ENCODE data around the gene FBXO38.
"Not testable (repeated sequence)": the region's sequence is repeated elsewhere in the genome, so short reads cannot be mapped to it uniquely, and the experiment has no call there.

Gene FBXO38

DNA sequence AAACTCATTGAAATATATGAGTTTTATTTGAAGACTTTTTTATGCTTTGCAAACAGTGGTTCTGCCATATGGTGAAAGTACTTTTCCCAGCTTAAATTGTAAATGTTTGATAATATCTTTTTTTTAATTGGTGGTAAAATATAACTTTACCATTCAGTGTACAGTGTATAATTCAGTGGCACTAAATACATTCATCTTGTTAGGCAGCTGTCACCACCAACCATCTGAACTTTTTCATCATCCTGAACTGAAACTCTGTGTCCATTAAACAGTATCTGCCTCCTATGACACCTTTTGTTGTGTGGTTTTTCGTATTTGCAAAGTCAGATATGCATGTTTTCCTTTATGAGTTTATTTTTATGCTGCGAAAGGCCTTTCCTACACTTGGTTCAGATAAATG, 45.1 kb downstream of the FBXO38 start:
- DNase-seq, result no peak

DNA sequence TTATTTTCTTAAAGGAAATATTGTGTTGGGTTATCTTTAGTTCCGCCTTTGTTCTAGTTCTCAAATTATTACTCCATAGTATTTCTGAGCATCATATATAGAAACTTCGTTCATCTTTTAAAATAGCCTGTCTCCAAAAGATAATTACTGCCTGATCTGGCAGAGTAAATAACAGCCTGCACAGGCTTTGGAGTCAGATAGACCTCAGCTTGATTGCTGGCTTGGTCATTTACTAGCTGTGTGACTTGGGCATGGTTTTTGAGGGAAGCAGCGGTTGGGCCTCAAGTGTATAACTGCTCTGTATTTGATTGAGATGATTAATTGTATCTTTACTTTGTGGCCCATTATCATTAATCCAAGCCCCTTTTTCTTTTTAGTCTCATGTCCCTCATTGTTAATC, 50.1 kb downstream of the FBXO38 start:
- no peak for DNase-seq

- no peak for DNase-seq
These were observed 52.3 kb downstream of the FBXO38 start for GRCh38 chr5:148436029-148436428.

GRCh38 chr5:148437249-148437648, 53.5 kb downstream of the FBXO38 start:
- DNase-seq, result no peak

DNA sequence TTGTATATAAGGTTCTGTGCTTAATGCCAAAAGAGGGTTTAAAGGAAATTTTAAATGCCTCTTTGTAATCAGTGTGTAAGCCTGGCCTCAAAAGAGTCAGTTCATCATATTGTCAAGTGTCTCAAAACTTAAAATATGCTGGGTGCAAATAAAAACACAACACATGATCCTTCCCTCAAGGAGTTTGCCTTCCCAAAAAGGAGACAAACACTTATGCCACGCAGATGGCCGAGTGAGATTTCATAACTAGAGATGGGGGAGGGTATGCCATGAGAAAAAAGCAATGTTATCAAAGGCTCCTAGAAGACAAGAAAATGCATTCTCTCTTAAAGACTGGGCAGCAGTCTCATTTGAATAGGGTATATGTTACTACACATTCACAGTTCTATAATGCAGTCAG, 55.2 kb downstream of the FBXO38 start:
- no peak for DNase-seq

DNA sequence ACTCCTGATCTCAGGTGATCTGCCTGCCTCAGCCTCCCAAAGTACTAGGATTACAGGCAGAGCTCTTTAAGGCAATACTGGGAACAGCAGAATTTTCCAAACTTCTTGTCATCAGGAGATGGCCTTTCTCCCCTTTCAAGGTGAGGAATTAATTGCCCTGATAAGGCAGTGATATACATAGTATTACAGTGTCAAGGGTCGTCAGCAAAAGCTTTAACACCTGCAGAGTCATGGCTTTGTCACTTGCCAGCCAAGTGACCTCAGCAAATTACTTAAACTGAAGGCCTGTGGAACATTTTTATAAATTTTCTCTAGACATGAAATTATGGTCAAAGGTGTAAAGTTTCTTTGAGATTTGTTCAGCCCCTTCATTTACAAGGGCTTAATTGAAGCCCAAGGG, 59.5 kb downstream of the FBXO38 start:
- DNase-seq, result no peak

GRCh38 chr5:148443998-148444397, 60.2 kb downstream of the FBXO38 start:
- DNase-seq, result peak in 1 of 2 donors; percentile 24

- no peak for DNase-seq
These were observed 61.8 kb downstream of the FBXO38 start for GRCh38 chr5:148445578-148445977.

- no peak for DNase-seq
These were observed 62.9 kb downstream of the FBXO38 start for GRCh38 chr5:148446611-148447010.

DNA sequence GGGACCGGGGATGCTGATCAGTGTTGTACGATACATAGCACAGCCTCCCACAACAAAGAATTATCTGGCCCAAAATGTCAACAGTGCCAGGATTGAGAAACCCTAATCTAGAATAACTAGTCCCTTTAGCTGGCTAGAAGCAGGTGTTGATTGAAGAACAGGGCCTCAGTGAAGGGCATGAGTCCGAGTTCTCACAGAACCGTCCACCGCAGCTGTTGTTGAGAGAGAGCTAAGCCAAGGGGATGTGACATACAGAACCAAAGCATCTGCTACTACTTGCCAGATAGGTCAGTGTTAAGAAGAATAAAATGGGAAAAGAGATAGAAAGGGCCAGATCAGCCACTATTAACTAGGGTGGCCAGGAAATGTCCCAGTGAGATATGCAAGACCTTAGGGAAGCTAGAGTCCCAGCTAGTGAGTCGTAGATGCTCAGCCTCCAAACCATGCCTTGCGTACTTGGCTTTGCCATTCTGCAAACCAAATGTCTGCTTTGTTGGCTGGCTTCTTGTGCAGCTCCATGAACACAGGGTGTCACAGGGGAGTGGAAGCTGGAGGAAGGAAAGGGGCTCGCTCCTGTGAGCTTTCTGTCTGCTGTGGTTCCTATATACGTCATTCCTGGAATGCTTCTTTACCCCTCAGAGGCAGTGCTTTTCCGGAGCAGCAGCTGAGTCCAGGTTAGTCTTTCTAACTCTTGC, 68.9 kb downstream of the FBXO38 start:
- no peak for DNase-seq

GRCh38 chr5:148454576-148454975, 70.8 kb downstream of the FBXO38 start:
- no peak for DNase-seq

GRCh38 chr5:148455185-148455584, 71.4 kb downstream of the FBXO38 start:
- DNase-seq, result no peak

DNA sequence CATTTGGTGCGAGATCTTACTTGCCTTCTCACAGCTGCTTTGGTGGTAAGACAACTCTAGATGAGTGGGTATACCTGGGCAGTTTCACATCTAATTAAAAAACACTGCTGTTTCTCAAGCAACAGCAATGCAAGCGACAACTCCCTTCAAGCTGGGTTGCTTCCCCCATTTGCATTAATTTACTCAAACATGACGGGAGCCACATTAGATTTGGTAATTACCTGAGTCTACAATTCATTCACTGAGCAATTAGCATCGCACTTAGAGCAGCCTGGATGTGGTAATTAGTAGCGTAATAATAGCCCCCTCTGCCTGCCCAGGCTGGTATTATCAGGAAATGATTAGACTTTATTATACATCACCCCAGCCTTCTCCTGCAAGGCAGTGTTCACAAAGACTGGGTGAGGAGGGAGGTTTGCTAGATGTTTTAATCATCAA, 73.4 kb downstream of the FBXO38 start:
- DNase-seq, result peak in 1 of 2 donors; percentile 5

GRCh38 chr5:148458036-148458888, 74.5 kb downstream of the FBXO38 start:
- DNase-seq, result no peak

DNA sequence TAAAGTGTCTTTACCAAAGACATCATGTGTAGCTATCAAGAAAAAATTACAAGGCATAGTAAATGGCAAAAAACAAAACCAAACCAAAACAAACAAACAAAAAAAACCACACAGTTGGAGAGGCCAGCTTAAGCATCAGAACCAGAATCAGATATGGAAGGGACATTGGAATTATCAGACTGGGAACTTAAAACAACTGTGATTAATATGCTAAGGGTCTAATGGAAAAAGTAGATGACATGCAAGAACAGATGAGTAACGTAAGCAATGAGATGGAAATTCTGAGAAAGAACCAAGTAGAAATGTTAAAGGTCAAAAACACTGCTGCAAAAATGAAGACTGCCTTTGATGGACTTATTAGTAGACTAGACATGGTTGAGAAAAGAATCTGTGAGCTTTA, 75.9 kb downstream of the FBXO38 start:
- no peak for DNase-seq

DNA sequence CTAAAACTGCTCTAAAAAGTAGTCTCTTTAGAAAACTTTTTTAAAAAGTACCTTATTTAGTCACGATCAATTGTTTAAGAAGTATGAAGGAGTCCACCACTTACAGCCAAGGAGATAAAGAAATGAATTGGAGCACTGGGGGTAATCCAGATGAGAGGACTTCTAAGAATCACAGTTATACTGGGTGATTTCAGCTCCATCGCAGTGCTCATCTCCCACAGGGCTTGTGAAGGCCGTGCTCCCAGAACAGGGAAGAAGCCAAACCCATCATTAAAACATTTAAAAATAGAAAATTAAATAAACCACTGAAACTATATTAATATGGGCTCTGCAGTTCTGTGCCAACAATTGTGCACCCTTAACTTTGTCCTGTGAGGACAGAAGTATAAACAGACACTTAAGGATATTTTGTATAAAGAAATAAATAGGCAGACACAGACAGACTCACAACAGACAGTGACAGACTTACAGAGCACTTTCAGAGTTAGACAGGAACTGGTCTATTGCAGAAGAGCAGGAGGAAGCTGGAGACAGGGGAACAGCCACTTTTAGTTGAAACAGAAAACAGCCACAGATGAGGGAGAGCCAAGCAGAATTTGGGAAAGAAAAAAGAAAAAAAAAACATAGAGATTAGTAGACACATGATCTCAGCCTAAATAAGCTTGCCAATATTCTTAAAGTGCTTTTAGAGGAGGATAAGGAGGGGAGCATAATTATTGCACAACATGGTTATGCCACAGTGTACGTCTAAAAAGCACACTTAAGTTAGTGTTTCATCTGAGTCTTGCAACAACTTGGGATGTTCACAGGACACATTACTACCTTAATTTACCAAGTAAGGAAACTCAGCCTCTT, 81.8 kb downstream of the FBXO38 start:
- DNase-seq, result peak in 1 of 2 donors; percentile 33

- no peak for DNase-seq
These were observed 82.5 kb downstream of the FBXO38 start for GRCh38 chr5:148466236-148466580.

DNA sequence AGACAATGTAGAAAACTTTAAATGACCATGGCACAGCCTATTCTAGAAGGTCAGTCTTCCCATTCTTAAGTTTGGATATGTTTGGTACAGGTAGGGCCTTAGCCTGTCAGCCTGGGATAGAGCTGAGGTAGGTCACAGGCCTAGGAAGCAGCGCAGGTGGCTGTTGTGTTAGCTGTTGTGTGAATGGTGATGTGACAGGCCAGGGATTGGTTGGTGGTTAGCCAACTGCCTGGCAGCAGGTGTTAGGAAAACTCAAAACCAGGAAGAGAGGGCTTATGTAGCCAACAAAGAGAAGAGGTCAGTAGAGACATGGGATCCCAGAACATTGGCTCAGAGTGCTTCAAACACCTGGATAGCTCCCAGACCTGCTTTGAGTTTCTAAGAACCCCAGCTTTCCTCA, 84.2 kb downstream of the FBXO38 start:
- DNase-seq, result no peak

GRCh38 chr5:148468746-148469145, 85.0 kb downstream of the FBXO38 start:
- DNase-seq, result not testable (repeated sequence)

DNA sequence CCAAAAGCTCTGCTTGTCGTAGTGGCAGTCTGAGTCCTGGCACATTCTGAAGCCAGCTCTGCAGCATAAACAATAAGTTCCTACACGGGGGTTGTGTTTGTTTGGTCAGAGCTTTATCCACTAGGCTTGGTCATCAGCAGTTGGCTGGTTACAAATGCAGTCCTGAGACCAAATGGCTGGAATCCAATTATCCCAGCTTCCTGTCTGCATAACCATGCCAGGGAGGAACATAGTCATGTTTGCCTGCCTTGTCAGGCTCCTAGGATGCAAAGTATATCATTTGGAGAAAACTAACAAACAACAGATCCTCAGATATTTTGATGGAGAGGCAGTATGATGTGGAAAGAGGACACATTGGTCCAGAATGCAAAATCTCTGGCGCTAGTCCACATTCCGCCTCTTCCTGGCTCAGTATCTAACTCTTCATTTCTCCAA, 85.8 kb downstream of the FBXO38 start:
- DNase-seq, result no peak

- DNase-seq, result no peak
These were observed 87.6 kb downstream of the FBXO38 start for GRCh38 chr5:148471379-148471778.

GRCh38 chr5:148474025-148474511, 90.3 kb downstream of the FBXO38 start:
- DNase-seq, result no peak

GRCh38 chr5:148476302-148476701, 92.5 kb downstream of the FBXO38 start:
- no peak for DNase-seq

All from bone marrow (tissue), 2 donors.